SK-N-SH (cell line): ENCODE measurements around the gene RBMX. TPM values are rescaled to one million over a fixed set of nuclear protein-coding genes. Genes with fewer than 3 reads are reported as not detected.

ENCODE experiments used
- CTCF ChIA-PET: fragments of 300-600, 350-600 bp; formaldehyde crosslinking; extraction: SDS; loops from one replicate; lab custom pipeline; 2021; lab: Yijun Ruan, JAX
- POLR2A ChIA-PET: fragments of 350-600 bp; sonication (Branson Sonifier 250); formaldehyde crosslinking; extraction: SDS; loops from one replicate; lab custom pipeline; 2020; ENCODE audit warnings: antibody characterized with exemption, inconsistent platforms; lab: Yijun Ruan, JAX
- DNase-seq: peaks from one replicate; pipeline ENCODE4 v3.0.0; 2012
- H2AFZ ChIP-seq: fragments of 200-600 bp; sonication (generic); 2 replicates; pipeline ENCODE4 v1.8.1; 2016; ENCODE audit warnings: antibody characterized with exemption, mild to moderate bottlenecking, low read depth
- H3F3A ChIP-seq: fragments of 200-600 bp; sonication (generic); replicated peaks from 2 replicates; pipeline ENCODE3; 2016; ENCODE audit warnings: antibody characterized with exemption, mild to moderate bottlenecking; ENCODE audit not compliant: insufficient read depth
- H3K27ac ChIP-seq, 2 experiments: fragments of 200-500 bp in 1 of 2; fragments of 200-600 bp in 1 of 2; sonication (Bioruptor generic) in 1 of 2; sonication (generic), shearing (Covaris generic) in 1 of 2; 2 replicates each; pipeline versions ENCODE4 v1.5.1 to v1.6.1; 2014 to 2016; ENCODE audit warnings: low read depth in 2 of 2, inconsistent platforms in 1 of 2, low read length in 1 of 2, mild to moderate bottlenecking in 1 of 2, mixed read lengths in 1 of 2
- H3K27me3 ChIP-seq: fragments of 200-600 bp; sonication (generic), shearing (Covaris generic); 2 replicates; pipeline ENCODE4 v1.6.1; 2016; ENCODE audit warnings: mixed run types; ENCODE audit not compliant: insufficient read depth
- H3K36me3 ChIP-seq, 2 experiments: fragments of 200-500 bp in 1 of 2; fragments of 200-600 bp in 1 of 2; sonication (Bioruptor generic) in 1 of 2; sonication (generic) in 1 of 2; replicated peaks in 1 of 2; 2 replicates each; pipeline versions ENCODE3 to v1.5.1; 2014 to 2016; ENCODE audit warnings: low read length in 1 of 2, mild to moderate bottlenecking in 1 of 2; ENCODE audit not compliant: insufficient read depth in 2 of 2, control insufficient read depth in 1 of 2
- H3K4me1 ChIP-seq, 2 experiments: fragments of 200-500 bp in 1 of 2; fragments of 200-600 bp in 1 of 2; sonication (Bioruptor generic) in 1 of 2; sonication (generic), shearing (Covaris generic) in 1 of 2; 2 replicates each; pipeline versions ENCODE4 v1.5.1 to v1.6.1; 2014 to 2016; ENCODE audit warnings: low read depth in 1 of 2, low read length in 1 of 2, mixed run types in 1 of 2; ENCODE audit not compliant: insufficient read depth in 2 of 2, control insufficient read depth in 1 of 2
- H3K4me2 ChIP-seq: fragments of 200-600 bp; sonication (generic), shearing (Covaris generic); 2 replicates; pipeline ENCODE4 v1.6.1; 2017; ENCODE audit warnings: mixed run types
- H3K4me3 ChIP-seq, 2 experiments: fragments of 200-500 bp in 1 of 2; fragments of 200-600 bp in 1 of 2; sonication (Bioruptor generic) in 1 of 2; sonication (generic), shearing (Covaris generic) in 1 of 2; 2 replicates each; pipeline versions ENCODE4 v1.5.1 to v1.8.1; 2014 to 2016; ENCODE audit warnings: low read depth in 2 of 2, inconsistent platforms in 1 of 2, low read length in 1 of 2, mild to moderate bottlenecking in 1 of 2, mixed read lengths in 1 of 2, moderate library complexity in 1 of 2
- H3K79me2 ChIP-seq: fragments of 200-600 bp; sonication (generic); 2 replicates; pipeline ENCODE4 v1.8.1; 2017; ENCODE audit warnings: mild to moderate bottlenecking; ENCODE audit not compliant: insufficient read depth
- H3K9ac ChIP-seq: fragments of 200-600 bp; sonication (generic); 2 replicates; pipeline ENCODE4 v1.6.1; 2017; ENCODE audit warnings: mixed run types
- H3K9me2 ChIP-seq: fragments of 200-600 bp; sonication (generic); 2 replicates; pipeline ENCODE4 v1.6.1; 2017; ENCODE audit warnings: mixed run types
- H3K9me3 ChIP-seq: fragments of 200-600 bp; sonication (generic); 2 replicates; pipeline ENCODE4 v1.6.1; 2017; ENCODE audit warnings: mixed run types, mild to moderate bottlenecking, moderate library complexity
- H4K20me1 ChIP-seq: fragments of 200-600 bp; sonication (generic); 2 replicates; pipeline ENCODE4 v1.6.1; 2017; ENCODE audit warnings: mild to moderate bottlenecking, mixed run types; ENCODE audit not compliant: insufficient read depth
- CTCF ChIP-seq: fragments of 200-600 bp; sonication (generic); IDR thresholded peaks from 2 replicates; pipeline ENCODE4 v1.6.1; 2017; ENCODE audit warnings: antibody characterized with exemption, mild to moderate bottlenecking, moderate library complexity
- ELF1 ChIP-seq: IDR thresholded peaks from 2 replicates; pipeline ENCODE4 v1.4.0; 2012
- EZH2phosphoT487 ChIP-seq: fragments of 200-600 bp; sonication (generic); IDR thresholded peaks from 2 replicates; pipeline ENCODE4 v1.6.1; 2017; ENCODE audit warnings: low read depth, mixed run types, mild to moderate bottlenecking, antibody characterized with exemption, moderate library complexity, borderline replicate concordance
- FOXM1 ChIP-seq: IDR thresholded peaks from 2 replicates; pipeline ENCODE4 v1.4.0; 2012; ENCODE audit warnings: low read depth, mild to moderate bottlenecking
- GABPA ChIP-seq: IDR thresholded peaks from 2 replicates; pipeline ENCODE4 v1.4.0; 2012; ENCODE audit warnings: low read depth, mild to moderate bottlenecking
- IRF3 ChIP-seq: fragments of 150-350 bp; IDR thresholded peaks from 2 replicates; pipeline ENCODE4 v1.6.1; 2016; ENCODE audit warnings: mild to moderate bottlenecking, low read depth, low read length
- NRF1 ChIP-seq: IDR thresholded peaks from 2 replicates; pipeline ENCODE4 v1.6.1; 2012; ENCODE audit warnings: low read depth, mild to moderate bottlenecking, low read length
- POLR2AphosphoS5 ChIP-seq: IDR thresholded peaks from 2 replicates; pipeline ENCODE4 v1.6.1; 2012; ENCODE audit warnings: low read depth, low read length
- RCOR1 ChIP-seq: fragments of 150-350 bp; IDR thresholded peaks from 2 replicates; pipeline ENCODE4 v1.6.1; 2017; ENCODE audit warnings: antibody characterized with exemption, low read length
- RFX5 ChIP-seq: IDR thresholded peaks from 2 replicates; pipeline ENCODE4 v1.6.1; 2012; ENCODE audit warnings: mild to moderate bottlenecking, improper control_type of control experiment, low read length
- RXRA ChIP-seq: IDR thresholded peaks from 2 replicates; pipeline ENCODE4 v1.4.0; 2012; ENCODE audit warnings: low read depth, mild to moderate bottlenecking, borderline replicate concordance
- TAF1 ChIP-seq: IDR thresholded peaks from 2 replicates; pipeline ENCODE4 v1.6.1; 2012; ENCODE audit warnings: low read depth, mild to moderate bottlenecking, low read length, moderate library complexity, borderline replicate concordance
- TCF12 ChIP-seq: IDR thresholded peaks from 2 replicates; pipeline ENCODE4 v1.4.0; 2012
- WGBS: methylation state at CpG from one replicate; pipeline ENCODE4 v1.1.6; 2017; ENCODE audit warnings: low lambda C conversion rate; 5-methylcytosine and 5-hydroxymethylcytosine counted together
- polyA plus RNA-seq, 3 experiments: library from polyadenylated mRNA; depleted of rRNA; stranded (reverse); fragments of >200 nt; gene quantifications; 2 replicates each; pipeline ENCODE4 v1.2.3, GENCODE V29; 2012
- TF ChIP-seq, protein P1 (sequence below): IDR thresholded peaks from 2 replicates; pipeline ENCODE4; 2012
- TF ChIP-seq, protein P2 (sequence below): IDR thresholded peaks from 2 replicates; pipeline ENCODE4 v1.6.1; 2012; ENCODE audit warnings: mild to moderate bottlenecking, low read depth, low read length, moderate library complexity

The RBMX gene
- polyA plus RNA-seq, 1 of the 3 experiments (the other 2 are of a cell fraction), result 131 TPM

DNA sequence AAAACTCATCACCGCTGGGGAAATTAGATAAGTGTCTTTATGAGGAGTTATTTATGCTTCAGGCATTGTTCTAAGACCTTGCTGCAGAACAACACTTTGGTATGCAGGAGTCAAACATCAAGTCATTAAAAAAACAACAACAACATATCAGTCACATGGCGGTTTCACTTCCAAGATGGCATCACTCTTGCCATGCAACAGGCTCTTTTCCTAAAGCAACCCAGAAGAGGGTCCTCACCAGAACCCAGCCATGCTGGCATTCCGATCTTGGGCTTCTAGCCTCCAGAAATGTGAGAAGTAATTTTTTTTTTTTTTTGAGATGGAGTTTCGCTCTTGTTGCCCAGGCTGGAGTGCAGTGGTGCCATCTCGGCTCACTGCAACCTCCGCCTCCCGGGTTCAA lies 8.7 kb upstream of the RBMX start:
- no peak overlapping the region for H3K4me3 ChIP-seq
- TF ChIP-seq FOXM1, result no peak
- TF ChIP-seq POLR2AphosphoS5, result no peak
- no peak for TF ChIP-seq RXRA
- no peak for TF ChIP-seq CTCF
- TF ChIP-seq IRF3, result no peak
- TF ChIP-seq TCF12, result no peak
- no peak for TF ChIP-seq NRF1
- no peak for TF ChIP-seq TAF1
- H3K27me3 ChIP-seq, result no peaks in the 10 kb centered on the region
- no peaks in the 10 kb centered on the region for H3K36me3 ChIP-seq
- peaks cover 0 to 4% of the 10 kb centered on the region in 2 experiments; a peak in 2 of 4 replicates for H3K4me1 ChIP-seq
- H3K9me2 ChIP-seq, result no peaks in the 10 kb centered on the region
- peaks cover 7% of the 10 kb centered on the region for H3F3A ChIP-seq
- WGBS, result 53% methylated on average over 7 of the region's 7 CpGs
- H3K4me2 ChIP-seq, result no peak overlapping the region
- H3K9ac ChIP-seq, result no peak overlapping the region
- no peaks in the 10 kb centered on the region for H4K20me1 ChIP-seq
- no peak overlapping the region for H2AFZ ChIP-seq
- no peak overlapping the region for H3K27ac ChIP-seq
- ChIA-PET CTCF (no interaction called here), POLR2A (no interaction called here)
- no peaks in the 10 kb centered on the region for H3K79me2 ChIP-seq
- no peak for DNase-seq
- H3K9me3 ChIP-seq, result no peaks in the 10 kb centered on the region

- no peaks in the 10 kb centered on the region for H3K27me3 ChIP-seq
- H3K27ac ChIP-seq, result peak overlapping the region; percentile 77 to 86
- peaks cover 0 to 2% of the 10 kb centered on the region in 2 experiments; a peak in 1 of 4 replicates for H3K4me1 ChIP-seq
- peak; percentile 18 for DNase-seq
- H3K9me3 ChIP-seq, result no peaks in the 10 kb centered on the region
- TF ChIP-seq, protein P1, sequence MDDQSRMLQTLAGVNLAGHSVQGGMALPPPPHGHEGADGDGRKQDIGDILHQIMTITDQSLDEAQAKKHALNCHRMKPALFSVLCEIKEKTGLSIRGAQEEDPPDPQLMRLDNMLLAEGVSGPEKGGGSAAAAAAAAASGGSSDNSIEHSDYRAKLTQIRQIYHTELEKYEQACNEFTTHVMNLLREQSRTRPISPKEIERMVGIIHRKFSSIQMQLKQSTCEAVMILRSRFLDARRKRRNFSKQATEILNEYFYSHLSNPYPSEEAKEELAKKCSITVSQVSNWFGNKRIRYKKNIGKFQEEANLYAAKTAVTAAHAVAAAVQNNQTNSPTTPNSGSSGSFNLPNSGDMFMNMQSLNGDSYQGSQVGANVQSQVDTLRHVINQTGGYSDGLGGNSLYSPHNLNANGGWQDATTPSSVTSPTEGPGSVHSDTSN, result no peak
- no peak for TF ChIP-seq RFX5
- no peak for TF ChIP-seq EZH2phosphoT487
- no peak for TF ChIP-seq GABPA
- TF ChIP-seq RXRA, result no peak
- no peak for TF ChIP-seq ELF1
- TF ChIP-seq, protein P2, sequence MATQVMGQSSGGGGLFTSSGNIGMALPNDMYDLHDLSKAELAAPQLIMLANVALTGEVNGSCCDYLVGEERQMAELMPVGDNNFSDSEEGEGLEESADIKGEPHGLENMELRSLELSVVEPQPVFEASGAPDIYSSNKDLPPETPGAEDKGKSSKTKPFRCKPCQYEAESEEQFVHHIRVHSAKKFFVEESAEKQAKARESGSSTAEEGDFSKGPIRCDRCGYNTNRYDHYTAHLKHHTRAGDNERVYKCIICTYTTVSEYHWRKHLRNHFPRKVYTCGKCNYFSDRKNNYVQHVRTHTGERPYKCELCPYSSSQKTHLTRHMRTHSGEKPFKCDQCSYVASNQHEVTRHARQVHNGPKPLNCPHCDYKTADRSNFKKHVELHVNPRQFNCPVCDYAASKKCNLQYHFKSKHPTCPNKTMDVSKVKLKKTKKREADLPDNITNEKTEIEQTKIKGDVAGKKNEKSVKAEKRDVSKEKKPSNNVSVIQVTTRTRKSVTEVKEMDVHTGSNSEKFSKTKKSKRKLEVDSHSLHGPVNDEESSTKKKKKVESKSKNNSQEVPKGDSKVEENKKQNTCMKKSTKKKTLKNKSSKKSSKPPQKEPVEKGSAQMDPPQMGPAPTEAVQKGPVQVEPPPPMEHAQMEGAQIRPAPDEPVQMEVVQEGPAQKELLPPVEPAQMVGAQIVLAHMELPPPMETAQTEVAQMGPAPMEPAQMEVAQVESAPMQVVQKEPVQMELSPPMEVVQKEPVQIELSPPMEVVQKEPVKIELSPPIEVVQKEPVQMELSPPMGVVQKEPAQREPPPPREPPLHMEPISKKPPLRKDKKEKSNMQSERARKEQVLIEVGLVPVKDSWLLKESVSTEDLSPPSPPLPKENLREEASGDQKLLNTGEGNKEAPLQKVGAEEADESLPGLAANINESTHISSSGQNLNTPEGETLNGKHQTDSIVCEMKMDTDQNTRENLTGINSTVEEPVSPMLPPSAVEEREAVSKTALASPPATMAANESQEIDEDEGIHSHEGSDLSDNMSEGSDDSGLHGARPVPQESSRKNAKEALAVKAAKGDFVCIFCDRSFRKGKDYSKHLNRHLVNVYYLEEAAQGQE, result no peak
- TF ChIP-seq RCOR1, result no peak
- H3F3A ChIP-seq, result peaks cover 5% of the 10 kb centered on the region
- peaks cover 8 to 37% of the 10 kb centered on the region in 2 experiments for H3K36me3 ChIP-seq
- H4K20me1 ChIP-seq, result peaks cover 47% of the 10 kb centered on the region
- H3K4me3 ChIP-seq, result peak overlapping the region; percentile 69 to 77
- peaks cover 54% of the 10 kb centered on the region for H3K79me2 ChIP-seq
- WGBS, result 17% methylated on average over 31 of the region's 32 CpGs
- peak overlapping the region; percentile 75 for H3K4me2 ChIP-seq
- POLR2A ChIA-PET, result interaction anchor here (0.7 to 1.3 kb wide), 9 partner anchors 8 to 1359 kb away, joined by 3 to 12 read pairs (median 6); no protein-coding TSS in a partner anchor
- no peaks in the 10 kb centered on the region for H3K9me2 ChIP-seq
- no peak overlapping the region for H2AFZ ChIP-seq
- CTCF ChIA-PET, result interaction anchor here (1.0 to 1.1 kb wide), 3 partner anchors 45 to 170 kb away, joined by 3 to 5 read pairs (median 4); no protein-coding TSS in a partner anchor
- peak overlapping the region; percentile 96 for H3K9ac ChIP-seq
Observed at GRCh38 chrX:136880003-136880451, 498 bp downstream of the RBMX start.
